Retinal pigment epithelial cell (primary cell): Measurements from ENCODE around the gene TNFRSF19.

Experiments used
- DNase-seq: peaks from one replicate; pipeline ENCODE4 v3.0.0-alpha.2; 2010; ENCODE audit warnings: low read depth
- H3K4me3 ChIP-seq: 2 replicates; pipeline ENCODE4 v1.5.1; 2011; ENCODE audit warnings: mild to moderate bottlenecking, low read length, control low read depth, moderate library complexity
- TF ChIP-seq, protein P1 (sequence below): conservative IDR thresholded peaks from 2 replicates; pipeline ENCODE4 v1.5.1; 2011; ENCODE audit warnings: low read depth, low read length, control low read depth, inconsistent platforms

TNFRSF19 gene

DNA sequence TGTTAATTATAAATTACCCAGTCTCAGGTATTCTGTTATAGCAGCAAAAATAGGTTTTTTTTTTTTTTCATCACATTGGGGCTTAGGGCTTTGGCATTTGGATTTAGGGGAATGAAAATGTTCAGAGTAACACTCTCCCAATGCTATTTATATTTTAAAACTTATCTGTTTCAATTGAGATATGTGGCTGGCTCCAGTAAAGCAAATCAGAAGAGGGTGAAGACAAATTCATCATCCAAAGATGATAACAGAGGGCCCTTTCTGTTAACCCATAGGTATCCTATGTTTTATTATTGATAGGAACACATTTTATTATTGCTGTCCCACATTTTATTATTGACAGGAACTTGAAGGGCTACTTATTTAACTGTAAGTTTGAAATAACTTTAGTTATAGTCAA, 20.5 kb upstream of the TNFRSF19 start:
- TF ChIP-seq, protein P1, sequence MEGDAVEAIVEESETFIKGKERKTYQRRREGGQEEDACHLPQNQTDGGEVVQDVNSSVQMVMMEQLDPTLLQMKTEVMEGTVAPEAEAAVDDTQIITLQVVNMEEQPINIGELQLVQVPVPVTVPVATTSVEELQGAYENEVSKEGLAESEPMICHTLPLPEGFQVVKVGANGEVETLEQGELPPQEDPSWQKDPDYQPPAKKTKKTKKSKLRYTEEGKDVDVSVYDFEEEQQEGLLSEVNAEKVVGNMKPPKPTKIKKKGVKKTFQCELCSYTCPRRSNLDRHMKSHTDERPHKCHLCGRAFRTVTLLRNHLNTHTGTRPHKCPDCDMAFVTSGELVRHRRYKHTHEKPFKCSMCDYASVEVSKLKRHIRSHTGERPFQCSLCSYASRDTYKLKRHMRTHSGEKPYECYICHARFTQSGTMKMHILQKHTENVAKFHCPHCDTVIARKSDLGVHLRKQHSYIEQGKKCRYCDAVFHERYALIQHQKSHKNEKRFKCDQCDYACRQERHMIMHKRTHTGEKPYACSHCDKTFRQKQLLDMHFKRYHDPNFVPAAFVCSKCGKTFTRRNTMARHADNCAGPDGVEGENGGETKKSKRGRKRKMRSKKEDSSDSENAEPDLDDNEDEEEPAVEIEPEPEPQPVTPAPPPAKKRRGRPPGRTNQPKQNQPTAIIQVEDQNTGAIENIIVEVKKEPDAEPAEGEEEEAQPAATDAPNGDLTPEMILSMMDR = no peak
- no peak overlapping the region for H3K4me3 ChIP-seq
- no peak for DNase-seq

DNA sequence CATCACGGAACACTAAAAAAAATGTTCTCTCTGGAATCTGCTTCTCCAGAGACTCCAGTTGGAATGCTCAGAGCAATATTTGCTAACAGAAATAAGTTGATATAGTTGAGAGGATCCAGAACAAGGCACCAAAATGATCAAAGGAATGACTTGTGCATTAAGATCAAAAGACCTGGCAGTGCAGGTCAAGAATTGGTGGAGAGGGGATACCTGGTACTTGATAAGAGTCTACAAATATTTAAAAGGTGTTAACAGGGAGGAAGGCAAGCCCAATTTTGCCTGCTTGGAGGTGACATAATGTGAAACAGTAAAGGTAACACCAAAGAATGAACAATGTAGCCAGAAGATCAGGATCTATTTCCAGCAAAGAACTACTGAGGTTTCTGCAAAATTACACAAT, 20.0 kb upstream of the TNFRSF19 start:
- DNase-seq = no peak
- no peak overlapping the region for H3K4me3 ChIP-seq
- TF ChIP-seq, protein P1 = no peak

DNA sequence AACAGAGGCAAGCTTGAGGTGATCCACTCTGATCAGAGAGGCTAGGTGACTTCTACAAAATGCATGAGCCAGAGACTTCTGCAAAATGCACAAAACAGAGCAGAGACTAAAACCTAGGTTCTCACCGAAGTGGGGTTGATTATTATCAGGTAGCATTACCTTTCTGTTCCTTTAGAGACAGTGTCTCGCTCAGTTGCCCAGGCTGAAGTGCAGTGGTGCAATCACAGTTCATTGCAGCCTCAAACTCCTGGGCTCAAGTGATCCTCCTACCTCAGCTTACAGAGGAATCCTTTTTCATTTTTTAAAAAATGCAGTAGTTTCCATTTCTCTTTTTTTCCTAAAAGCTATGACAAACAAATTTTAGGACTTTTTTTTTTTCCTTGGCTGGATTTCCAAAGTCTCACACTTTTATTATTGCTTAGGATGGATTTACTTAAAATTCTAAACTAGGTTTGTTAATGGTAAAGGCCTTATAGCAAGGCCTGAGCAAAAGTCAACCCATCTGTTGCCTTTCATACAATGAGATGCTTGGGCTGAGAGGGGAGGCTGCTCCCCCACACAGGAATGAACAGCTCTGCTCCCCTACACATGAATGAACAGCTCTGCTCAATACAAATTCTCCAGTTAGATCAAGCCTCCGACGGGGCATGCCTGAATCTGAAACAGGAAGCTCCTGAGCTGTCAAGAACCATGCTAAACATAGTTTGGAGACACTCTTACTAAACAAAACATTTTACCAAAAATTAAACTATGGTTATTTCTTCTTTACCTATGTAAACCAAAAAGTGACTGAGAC, 18.8 kb upstream of the TNFRSF19 start:
- TF ChIP-seq, protein P1 = no peak
- no peak overlapping the region for H3K4me3 ChIP-seq
- DNase-seq = no peak

DNA sequence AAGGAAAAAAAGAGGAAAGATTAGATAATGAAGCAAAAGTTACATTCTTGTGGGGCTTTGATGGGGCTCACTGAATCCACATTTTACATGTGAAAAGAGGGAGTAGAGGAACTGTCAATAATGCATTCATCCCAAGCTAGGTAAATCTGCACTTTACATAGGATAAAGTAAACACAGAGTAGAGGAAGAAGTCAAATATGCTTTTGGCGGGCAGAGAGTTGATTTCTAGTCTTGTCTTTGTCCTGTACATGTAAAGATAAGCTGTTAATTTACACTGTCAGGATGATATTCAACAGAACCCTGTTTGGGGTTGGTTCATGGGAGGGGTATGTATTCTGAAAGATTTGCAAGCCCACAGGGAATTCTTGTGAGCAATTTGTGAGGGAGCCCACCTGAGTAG, 18.0 kb upstream of the TNFRSF19 start:
- no peak overlapping the region for H3K4me3 ChIP-seq
- DNase-seq = no peak
- TF ChIP-seq, protein P1 = no peak

DNA sequence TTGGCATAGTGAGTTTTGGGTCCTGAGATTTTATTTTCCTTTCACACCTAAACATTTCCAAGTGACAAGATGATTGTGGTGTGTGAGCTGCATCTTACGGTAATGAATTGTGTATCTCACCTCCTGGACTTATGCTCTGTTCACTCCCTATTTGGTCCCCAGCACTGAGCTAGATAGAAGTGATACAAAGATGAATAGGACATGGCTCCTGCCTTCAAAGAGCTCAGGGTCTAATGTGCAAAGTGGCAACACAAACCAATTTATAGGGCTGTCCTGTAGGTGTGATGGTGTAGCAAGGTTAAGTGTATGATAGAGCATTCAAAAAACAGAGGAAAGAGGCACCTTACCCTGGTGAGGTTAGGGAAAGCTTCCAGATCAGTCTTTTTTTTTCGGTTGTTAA, 17.6 kb upstream of the TNFRSF19 start:
- no peak overlapping the region for H3K4me3 ChIP-seq
- TF ChIP-seq, protein P1 = no peak
- no peak for DNase-seq

DNA sequence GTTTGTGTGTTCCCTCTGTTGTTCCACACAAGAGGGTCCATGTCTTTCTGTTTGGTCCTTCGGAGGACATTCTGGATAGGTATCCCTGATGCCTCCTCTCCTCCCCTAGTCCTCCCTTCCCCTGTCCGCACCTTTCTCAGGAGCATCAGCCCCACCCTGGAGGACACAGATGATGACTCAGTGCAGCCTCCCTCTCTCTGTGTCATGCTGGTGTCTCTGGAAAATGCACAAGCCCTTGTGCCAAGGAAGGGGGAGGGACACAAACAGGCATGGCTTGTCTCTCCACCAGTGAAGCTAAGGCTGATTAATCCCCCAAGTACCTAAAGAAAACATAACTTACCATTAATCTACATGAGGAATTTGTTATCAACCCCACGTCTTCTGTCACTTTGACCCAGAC, 16.2 kb upstream of the TNFRSF19 start:
- DNase-seq = no peak
- H3K4me3 ChIP-seq = no peak overlapping the region
- TF ChIP-seq, protein P1 = no peak

DNA sequence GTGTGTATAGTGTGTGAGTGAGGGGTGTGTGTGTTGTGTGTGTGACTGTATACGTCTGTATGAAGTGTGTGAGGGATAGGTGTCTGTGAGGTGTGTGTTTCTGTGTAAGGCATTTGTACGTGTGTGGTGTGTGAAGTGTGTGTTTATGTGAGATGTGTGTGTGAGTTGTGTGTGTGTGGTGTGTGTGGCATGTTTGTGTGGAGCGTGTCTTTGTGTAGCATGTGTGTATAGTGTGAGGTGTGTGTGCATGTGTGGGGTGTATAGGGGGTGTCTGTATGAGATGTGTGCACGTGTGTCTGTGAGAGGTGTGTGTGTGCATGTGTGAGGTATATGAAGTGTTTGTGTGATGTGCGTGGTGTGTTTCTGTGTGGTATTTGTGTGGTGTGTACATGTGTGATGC, 13.2 kb upstream of the TNFRSF19 start:
- TF ChIP-seq, protein P1 = no peak
- DNase-seq = no peak

More for the DNA sequence above, 13.2 kb upstream of the TNFRSF19 start:
- no peak overlapping the region for H3K4me3 ChIP-seq
